ENCODE data around the gene KRT85. TPM values are rescaled to one million over a fixed set of nuclear protein-coding genes. Genes with fewer than 3 reads are reported as not detected.
"Not testable (repeated sequence)": the region's sequence is repeated elsewhere in the genome, so short reads cannot be mapped to it uniquely, and the experiment has no call there.

KRT85 gene
- total and polyA plus RNA-seq, 3 donors from 2014 or later: 0.71 to 1.5 (median 0.74) TPM

DNA sequence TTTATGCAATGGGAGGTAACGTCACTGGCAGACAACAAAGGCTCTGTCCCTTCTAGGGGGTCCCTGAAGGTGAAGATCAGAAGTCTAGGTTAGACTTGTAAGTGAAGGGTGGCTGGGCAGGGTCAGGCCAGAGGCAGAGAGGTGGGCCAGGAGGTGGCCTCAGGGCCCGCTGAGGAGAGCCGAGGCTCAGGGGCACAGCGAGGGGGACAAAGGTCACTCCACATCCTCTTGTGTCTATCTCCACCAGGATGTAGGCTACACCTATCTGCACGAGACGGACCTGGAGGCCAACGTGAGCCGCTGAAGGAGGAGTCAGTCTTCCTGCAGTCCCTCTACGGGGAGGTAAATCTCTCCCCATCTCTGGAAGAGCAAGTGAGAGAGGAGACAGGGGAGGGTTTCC lies 20.3 kb downstream of the KRT85 start:
- intact Hi-C loops (cut with DNase I; ENCODE audit: low total_unique reads): no loop called here
- Histone ChIP-seq H3K4me1 (no peaks in the 10 kb centered on the region), H3K27ac (no peak overlapping the region), H3K27me3 (no peaks in the 10 kb centered on the region), H3K36me3 (ENCODE audit: low read depth, missing control alignments) (no peaks in the 10 kb centered on the region), H3K9me3 (no peaks in the 10 kb centered on the region), H3K4me3 (no peak overlapping the region)
- DNase-seq: no peak
- WGBS, 2 donors: 83 to 93% methylated on average over 8 to 9 of the region's 9 CpGs
- TF ChIP-seq, protein P1, sequence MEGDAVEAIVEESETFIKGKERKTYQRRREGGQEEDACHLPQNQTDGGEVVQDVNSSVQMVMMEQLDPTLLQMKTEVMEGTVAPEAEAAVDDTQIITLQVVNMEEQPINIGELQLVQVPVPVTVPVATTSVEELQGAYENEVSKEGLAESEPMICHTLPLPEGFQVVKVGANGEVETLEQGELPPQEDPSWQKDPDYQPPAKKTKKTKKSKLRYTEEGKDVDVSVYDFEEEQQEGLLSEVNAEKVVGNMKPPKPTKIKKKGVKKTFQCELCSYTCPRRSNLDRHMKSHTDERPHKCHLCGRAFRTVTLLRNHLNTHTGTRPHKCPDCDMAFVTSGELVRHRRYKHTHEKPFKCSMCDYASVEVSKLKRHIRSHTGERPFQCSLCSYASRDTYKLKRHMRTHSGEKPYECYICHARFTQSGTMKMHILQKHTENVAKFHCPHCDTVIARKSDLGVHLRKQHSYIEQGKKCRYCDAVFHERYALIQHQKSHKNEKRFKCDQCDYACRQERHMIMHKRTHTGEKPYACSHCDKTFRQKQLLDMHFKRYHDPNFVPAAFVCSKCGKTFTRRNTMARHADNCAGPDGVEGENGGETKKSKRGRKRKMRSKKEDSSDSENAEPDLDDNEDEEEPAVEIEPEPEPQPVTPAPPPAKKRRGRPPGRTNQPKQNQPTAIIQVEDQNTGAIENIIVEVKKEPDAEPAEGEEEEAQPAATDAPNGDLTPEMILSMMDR (IDR thresholded peaks at IDR 0.05): no peak
- no peak for TF ChIP-seq POLR2A (IDR thresholded peaks at IDR 0.05)

DNA sequence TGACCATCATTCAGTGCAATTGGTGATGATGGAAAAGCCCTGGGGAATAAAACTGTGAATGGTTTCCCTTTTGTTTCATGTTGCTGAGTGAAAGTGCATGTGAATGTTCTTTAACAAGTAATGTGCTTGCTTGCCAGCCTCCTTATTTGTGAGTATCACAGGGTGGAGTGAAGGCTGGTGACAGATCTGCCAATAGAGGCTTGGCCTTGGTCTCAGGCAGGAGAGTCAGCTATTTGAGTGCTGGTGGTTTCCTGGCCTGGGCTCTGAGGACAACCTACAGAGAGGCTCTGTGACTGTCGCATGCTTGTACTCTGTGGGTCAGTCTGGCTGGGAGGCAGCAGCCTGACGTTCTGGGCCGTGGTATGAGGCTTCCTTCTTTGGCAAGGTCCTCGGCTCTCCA lies 20.7 kb downstream of the KRT85 start:
- no peaks in the 10 kb centered on the region for H3K4me1 ChIP-seq
- H3K9me3 ChIP-seq: no peaks in the 10 kb centered on the region
- no peak overlapping the region for H3K27ac ChIP-seq
- WGBS, 2 donors: 54% methylated on average over 4 of the region's 4 CpGs; no CpG with 5 or more reads in 1 of the 2 donors
- H3K27me3 ChIP-seq: no peaks in the 10 kb centered on the region
- intact Hi-C loops (cut with DNase I; ENCODE audit: low total_unique reads): no loop called here
- H3K36me3 ChIP-seq (ENCODE audit: low read depth, missing control alignments): no peaks in the 10 kb centered on the region
- TF ChIP-seq, protein P1 (IDR thresholded peaks at IDR 0.05): no peak
- no peak for TF ChIP-seq POLR2A (IDR thresholded peaks at IDR 0.05)
- H3K4me3 ChIP-seq: no peak overlapping the region
- DNase-seq: no peak

DNA sequence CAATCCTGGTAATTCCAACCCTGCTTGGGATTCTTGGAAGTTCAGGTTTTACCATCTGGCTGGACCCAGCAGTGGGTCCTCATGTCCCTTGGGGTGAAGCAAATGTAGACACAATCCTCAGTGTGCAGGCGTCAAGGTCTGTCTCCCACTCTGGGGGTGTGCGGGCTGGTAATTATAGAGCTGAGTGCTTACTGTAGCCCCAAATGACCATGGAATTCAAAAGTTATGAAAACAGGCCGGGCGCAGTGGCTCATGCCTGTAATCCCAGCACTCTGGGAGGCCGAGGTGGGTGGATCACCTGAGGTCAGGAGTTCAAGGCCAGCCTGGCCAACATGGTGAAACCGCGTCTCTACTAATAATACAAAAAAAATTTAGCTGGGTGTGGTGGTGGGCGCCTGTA lies 22.2 kb downstream of the KRT85 start:
- H3K4me1 ChIP-seq; H3K27me3 ChIP-seq; H3K4me3 ChIP-seq; H3K27ac ChIP-seq; H3K9me3 ChIP-seq; DNase-seq; H3K36me3 ChIP-seq (ENCODE audit: low read depth, missing control alignments); intact Hi-C loops (cut with DNase I; ENCODE audit: low total_unique reads): not testable (repeated sequence)
- 75 to 87% methylated on average over 8 of the region's 8 CpGs for WGBS, 2 donors

DNA sequence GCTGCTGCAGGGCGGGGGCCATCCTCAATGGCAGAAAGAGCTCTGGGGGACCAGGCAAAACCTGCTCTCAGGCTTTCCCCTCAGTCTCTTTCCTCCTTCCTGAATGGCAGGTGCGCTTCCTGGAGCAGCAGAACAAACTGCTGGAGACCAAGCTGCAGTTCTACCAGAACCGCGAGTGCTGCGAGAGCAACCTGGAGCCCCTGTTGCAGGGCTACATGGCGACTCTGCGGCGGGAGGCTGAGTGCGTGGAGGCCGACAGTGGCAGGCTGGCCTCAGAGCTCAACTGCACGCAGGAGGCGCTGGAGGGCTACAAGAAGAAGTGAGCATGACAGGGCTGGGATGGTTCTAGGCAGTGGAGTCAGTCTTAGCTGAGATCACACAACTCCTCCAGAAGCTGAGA lies 23.2 kb downstream of the KRT85 start:
- Histone ChIP-seq H3K4me1 (no peaks in the 10 kb centered on the region), H3K27ac (no peak overlapping the region), H3K27me3 (no peaks in the 10 kb centered on the region), H3K36me3 (ENCODE audit: low read depth, missing control alignments) (no peaks in the 10 kb centered on the region), H3K9me3 (no peaks in the 10 kb centered on the region), H3K4me3 (no peak overlapping the region)
- intact Hi-C loops (cut with DNase I; ENCODE audit: low total_unique reads): no loop called here
- DNase-seq: no peak
- 89 to 93% methylated on average over 8 to 12 of the region's 12 CpGs for WGBS, 2 donors
- no peak for TF ChIP-seq POLR2A (IDR thresholded peaks at IDR 0.05)
- TF ChIP-seq, protein P1 (IDR thresholded peaks at IDR 0.05): no peak

DNA sequence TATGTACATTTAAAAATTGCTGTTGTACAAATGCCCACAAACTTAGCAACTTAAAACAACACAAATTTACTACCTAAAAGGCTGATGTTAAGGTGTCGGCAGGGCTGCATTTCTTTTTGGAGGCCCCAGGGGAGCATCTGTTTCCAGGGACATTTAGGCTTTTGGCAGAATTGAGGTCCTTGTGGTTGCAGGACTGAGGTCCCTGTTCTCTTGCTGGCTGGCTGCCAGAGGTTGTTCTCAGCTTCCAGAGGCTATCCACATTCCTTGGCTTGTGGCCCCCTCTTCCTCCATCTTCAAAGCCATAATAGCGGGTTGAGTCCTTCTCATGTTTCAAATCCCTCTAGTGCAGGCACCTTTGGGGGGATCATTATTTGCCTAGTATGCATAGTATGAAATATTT lies 23.7 kb downstream of the KRT85 start:
- WGBS, 2 donors: 95 to 96% methylated on average over 2 of the region's 2 CpGs
- H3K27me3 ChIP-seq: no peaks in the 10 kb centered on the region
- no peaks in the 10 kb centered on the region for H3K4me1 ChIP-seq
- H3K27ac ChIP-seq: no peak overlapping the region
- no peaks in the 10 kb centered on the region for H3K9me3 ChIP-seq
- intact Hi-C loops (cut with DNase I; ENCODE audit: low total_unique reads): no loop called here
- no peak overlapping the region for H3K4me3 ChIP-seq
- no peaks in the 10 kb centered on the region for H3K36me3 ChIP-seq (ENCODE audit: low read depth, missing control alignments)
- no peak for DNase-seq
- TF ChIP-seq, protein P1 (IDR thresholded peaks at IDR 0.05): no peak
- TF ChIP-seq POLR2A (IDR thresholded peaks at IDR 0.05): no peak

All from testis (tissue), 3 donors.